VCaP (cell line): Measurements from ENCODE around the gene ANTXR2.

Source experiments
- H3K27ac ChIP-seq: fragments of 450-650 bp; 2 replicates; pipeline ENCODE4 v1.5.1; 2017
- CTCF ChIP-seq: fragments of 450-650 bp; conservative IDR thresholded peaks from 2 replicates; pipeline ENCODE4 v1.5.1; 2017; ENCODE audit warnings: mild to moderate bottlenecking, moderate library complexity

ANTXR2 gene

GRCh38 chr4:80065601-80066000 lies 7.4 kb downstream of the ANTXR2 start:
- TF ChIP-seq CTCF = no peak
- no peak overlapping the region for H3K27ac ChIP-seq

GRCh38 chr4:80062527-80062926 lies 10.5 kb downstream of the ANTXR2 start:
- H3K27ac ChIP-seq = no peak overlapping the region
- TF ChIP-seq CTCF = no peak

- no peak for TF ChIP-seq CTCF
- no peak overlapping the region for H3K27ac ChIP-seq
These were observed 12.2 kb downstream of the ANTXR2 start for GRCh38 chr4:80060804-80061203.

GRCh38 chr4:80058740-80059139 lies 14.3 kb downstream of the ANTXR2 start:
- TF ChIP-seq CTCF = no peak
- H3K27ac ChIP-seq = no peak overlapping the region

- no peak for TF ChIP-seq CTCF
- no peak overlapping the region; the same call in 1 of the 2 replicates for H3K27ac ChIP-seq
These were observed 18.7 kb downstream of the ANTXR2 start for GRCh38 chr4:80054375-80054774.

GRCh38 chr4:80053140-80053910 lies 19.7 kb downstream of the ANTXR2 start:
- TF ChIP-seq CTCF = no peak
- H3K27ac ChIP-seq = no peak overlapping the region; the same call in 1 of the 2 replicates

- TF ChIP-seq CTCF = no peak
- no peak overlapping the region for H3K27ac ChIP-seq
These were observed 23.1 kb downstream of the ANTXR2 start for GRCh38 chr4:80049813-80050534.
